HepG2 (cell line): ENCODE results near the gene NEFH.

Source experiments
- BRD4 ChIP-seq: sonication (generic); formaldehyde crosslinking; IDR thresholded peaks from 2 replicates; pipeline ENCODE4 v1.4.0; 2020; ENCODE audit warnings: missing genetic modification reagents
- CBX5 ChIP-seq: sonication (generic); formaldehyde crosslinking; IDR thresholded peaks from 2 replicates; pipeline ENCODE4 v1.4.0; 2020; ENCODE audit warnings: missing genetic modification reagents, borderline replicate concordance
- XBP1 ChIP-seq: sonication (generic); formaldehyde crosslinking; IDR thresholded peaks from 2 replicates; pipeline ENCODE4 v1.5.0; 2020; ENCODE audit warnings: missing genetic modification reagents

DNA sequence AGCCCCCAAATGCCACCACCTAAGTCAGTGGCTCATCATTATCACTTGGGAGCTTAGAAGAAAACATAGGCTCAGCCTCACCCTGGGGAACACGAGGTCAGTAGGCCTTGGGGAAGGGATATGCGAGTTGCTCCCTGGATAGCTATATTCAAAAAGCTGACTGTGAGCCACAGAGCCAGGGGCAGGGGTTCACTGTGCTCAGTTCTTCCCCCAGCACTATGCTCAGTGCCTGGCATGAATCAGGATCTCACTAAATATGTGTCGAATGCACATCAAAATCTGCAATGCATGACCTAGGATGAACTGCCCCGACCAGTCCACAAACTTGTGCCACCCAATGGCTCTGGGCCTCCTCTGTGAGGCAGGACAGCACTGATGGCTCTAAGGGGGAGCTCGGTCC, 38.4 kb downstream of the NEFH start:
- no peak for TF ChIP-seq CBX5
- no peak for TF ChIP-seq BRD4 (CRISPR knock-in tag)
- TF ChIP-seq XBP1 (CRISPR knock-in tag) = no peak
